Measurements from ENCODE around the gene CAPN15.
"Not testable (repeated sequence)": the region's sequence is repeated elsewhere in the genome, so short reads cannot be mapped to it uniquely, and the experiment has no call there.

Gene CAPN15

DNA sequence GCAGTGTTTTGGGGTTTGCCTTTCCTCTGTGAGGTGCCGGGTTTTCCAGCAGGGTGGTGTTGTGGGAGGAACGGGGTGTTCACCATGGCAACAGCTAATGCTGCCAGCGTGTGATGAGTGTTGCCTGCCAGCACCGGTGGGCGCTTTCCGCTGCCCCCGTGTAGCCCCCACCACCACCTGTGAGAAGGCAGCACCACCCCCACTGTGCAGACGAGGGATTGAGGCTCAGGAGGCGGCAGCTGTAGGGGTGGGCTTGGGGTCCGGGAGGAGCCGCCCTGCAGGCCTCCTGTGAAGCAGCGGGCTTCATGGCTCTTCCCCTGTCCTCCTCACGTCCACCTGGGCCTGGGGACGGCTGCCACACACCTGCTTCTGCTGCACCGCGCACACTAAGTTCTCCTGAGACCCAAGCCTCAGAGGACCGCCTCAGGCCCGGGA lies 67.6 kb downstream of the CAPN15 start:
- DNase-seq, result no peak

DNA sequence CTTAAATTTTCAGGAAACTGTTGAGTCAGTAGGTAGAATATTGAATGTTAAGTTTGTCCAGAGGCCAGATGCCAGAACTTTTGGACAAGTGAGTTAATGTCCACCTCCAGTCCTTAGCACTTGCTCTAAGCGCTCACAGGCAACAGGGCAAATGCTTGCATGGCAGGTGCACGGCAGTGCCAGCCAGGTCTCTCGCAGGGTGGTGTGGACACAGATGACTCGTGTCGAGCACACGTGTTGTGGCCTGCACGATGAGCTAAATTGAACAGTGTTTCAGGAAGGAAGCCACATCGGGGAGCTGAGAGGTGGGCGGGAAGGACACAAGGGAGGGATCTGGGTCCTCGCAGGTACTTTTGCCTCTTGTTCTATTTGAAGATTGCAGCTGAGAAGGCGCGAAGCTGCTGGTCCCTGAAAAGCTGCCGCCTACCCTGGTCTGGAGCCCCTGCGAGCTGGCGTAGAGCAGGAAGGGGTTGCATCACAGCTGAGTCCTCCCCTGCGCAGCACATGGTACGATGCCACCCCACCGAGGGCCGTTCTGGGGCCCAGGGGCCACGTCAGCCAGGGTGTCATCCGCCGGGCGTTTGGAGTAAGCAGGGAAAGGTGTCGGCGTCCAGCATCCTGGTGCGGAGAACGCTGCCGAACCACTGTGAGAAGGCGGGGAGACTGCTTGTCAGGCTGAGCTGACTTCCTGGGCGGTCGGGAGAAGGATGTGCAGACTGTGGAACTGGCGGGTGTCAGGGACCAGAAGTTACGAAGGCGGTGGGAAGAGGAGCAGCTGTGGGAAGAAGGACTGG lies 68.6 kb downstream of the CAPN15 start:
- no peak for DNase-seq

DNA sequence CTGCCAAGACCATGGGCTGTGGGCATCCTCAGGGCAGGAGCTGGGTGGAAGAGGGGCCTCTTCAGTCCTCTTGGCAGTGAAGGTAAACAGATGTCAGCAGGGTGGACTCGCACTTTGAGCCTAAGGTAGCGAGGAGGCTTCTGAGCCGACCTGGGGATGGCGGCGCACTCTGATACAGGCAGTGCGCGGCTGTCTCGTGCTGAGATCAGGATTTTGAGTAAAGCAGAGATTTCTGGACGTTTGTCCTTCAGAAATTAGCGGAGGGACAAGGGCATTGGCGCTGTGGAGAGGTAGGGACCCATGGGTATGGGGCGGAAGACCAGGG lies 69.2 kb downstream of the CAPN15 start:
- DNase-seq, result no peak

DNA sequence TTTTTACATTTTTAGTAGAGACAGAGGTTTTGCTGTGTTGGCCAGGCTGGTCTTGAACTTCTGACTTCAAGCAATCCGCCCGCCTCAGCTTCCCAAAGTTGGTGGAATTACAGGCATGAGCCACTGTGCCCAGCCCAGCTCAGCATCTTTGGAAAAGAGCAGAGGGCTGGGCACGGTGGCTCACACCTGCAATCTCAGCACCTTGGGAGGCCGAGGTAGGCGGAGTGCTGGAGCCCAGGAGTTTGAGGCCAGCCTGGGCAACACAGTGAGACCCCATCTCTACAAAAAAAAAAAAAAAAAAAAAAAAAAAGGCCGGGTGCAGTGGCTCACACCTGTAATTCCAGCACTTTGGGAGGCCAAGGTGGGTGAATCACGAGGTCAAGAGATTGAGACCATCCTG lies 70.1 kb downstream of the CAPN15 start:
- not testable (repeated sequence) for DNase-seq

DNA sequence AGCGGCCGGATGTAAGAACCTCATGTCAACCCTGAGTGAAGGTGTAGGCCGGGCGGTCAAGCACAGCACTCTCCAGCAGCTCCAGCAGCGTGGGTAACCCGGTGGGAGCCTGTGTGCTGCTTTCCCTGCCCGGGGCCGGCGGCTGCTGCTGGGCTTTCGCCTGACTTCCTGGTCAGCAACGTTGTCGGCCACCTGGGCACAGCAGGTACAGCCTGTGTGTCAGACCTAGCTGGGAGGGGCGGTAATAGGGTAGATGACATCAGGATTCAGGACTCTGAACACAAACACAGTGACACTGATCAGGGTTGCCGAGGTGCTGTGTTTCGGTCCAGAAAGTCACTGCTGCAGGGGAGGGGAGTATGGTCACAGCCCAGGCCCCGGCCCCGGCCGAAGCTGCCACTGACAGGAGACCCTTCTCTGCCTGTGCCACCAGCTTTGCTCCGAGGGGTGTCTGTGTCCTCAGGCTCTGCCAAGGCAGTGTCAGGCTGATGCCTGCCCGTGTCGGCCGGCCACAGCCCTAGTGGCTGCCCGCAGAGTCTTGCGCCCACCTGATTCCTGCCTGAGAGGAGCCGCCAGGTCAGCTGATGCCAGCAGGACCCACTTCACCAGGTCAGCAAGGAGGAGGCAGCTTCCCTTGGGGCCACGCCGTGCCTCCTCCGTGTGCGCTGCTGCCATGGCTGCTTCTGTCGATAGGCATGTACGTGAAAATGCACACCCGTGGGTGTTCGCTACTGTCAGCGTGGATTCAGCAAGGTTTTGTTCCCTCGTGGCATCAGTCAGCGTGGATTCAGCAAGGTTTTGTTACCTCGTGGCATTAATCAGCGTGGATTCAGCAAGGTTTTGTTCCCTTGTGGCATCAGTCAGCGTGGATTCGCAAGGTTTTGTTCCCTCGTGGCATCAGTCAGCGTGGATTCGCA lies 71.6 kb downstream of the CAPN15 start:
- no peak for DNase-seq

DNA sequence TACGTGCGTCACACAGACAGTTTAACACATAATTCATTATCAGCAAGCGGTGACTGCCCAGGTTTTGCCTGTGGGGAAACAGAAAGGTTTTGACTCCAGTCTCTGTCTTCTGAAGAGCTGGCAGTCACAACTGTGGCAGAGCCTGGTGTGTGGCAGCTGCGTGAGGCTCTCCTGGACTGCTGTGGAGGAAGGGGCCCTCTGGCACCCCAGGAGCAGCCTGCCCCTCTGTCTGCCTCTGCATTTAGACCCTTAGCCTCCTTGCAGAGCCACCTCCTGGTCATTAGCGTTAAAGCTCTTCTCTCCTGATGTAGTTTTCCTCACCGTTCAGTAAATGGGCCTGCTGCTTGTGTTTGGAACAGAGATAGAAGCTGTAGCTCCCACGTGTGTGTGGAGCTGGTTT lies 73.3 kb downstream of the CAPN15 start:
- no peak for DNase-seq

DNA sequence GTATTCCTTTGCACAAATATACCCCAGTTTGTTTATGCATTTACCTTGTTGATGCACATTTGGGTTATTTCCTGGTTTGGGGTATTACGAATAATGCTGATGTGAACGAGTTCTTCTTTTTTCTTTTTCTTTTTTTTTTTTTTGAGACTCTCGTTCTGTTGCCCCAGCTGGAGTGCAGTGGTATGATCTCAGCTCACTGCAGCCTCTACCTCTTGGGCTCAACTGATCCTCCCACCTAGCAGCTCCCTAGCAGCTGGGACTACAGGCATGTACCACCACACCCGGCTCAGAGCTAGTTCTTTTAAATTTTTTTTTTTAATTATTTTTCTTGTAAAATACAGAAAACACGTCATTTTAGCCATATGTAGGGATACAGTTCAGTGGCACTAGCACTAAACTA lies 76.4 kb downstream of the CAPN15 start:
- DNase-seq, result no peak

All from GDM1 (cell line).